HepG2 (cell line): ENCODE results near the gene NUDT8. TPM values are rescaled to one million over a fixed set of nuclear protein-coding genes. Genes with fewer than 3 reads are reported as not detected.
A peak's percentile ranks its signal among the peaks of the same experiment; 100 is the strongest.

ENCODE experiments used
- ATF1 ChIP-seq: IDR thresholded peaks from 2 replicates; pipeline ENCODE4 v1.6.1; 2016; ENCODE audit warnings: mild to moderate bottlenecking, control low read depth
- CREM ChIP-seq, 2 experiments: sonication (generic) in 1 of 2; formaldehyde crosslinking in 1 of 2; IDR thresholded peaks; 2 replicates each; pipeline versions ENCODE4 v1.4.0 to v1.6.1; 2016 to 2020; ENCODE audit warnings: antibody characterized with exemption in 1 of 2, mild to moderate bottlenecking in 1 of 2, missing genetic modification reagents in 1 of 2
- DNMT3B ChIP-seq: conservative IDR thresholded peaks from 2 replicates; pipeline ENCODE4 v1.6.1; 2016; ENCODE audit warnings: missing biosample characterization, control low read depth
- FOXA3 ChIP-seq: IDR thresholded peaks from 2 replicates; pipeline ENCODE4 v1.6.1; 2016; ENCODE audit warnings: missing genetic modification reagents, missing compliant biosample characterization
- GTF3A ChIP-seq: sonication (generic); formaldehyde crosslinking; conservative IDR thresholded peaks from 2 replicates; pipeline ENCODE4 v1.4.0; 2020; ENCODE audit warnings: mild to moderate bottlenecking, missing genetic modification reagents
- HIVEP1 ChIP-seq: sonication (generic); formaldehyde crosslinking; IDR thresholded peaks from 2 replicates; pipeline ENCODE4 v1.4.0; 2020; ENCODE audit warnings: mild to moderate bottlenecking, missing genetic modification reagents
- HNRNPUL1 ChIP-seq: fragments of 200-400 bp; formaldehyde crosslinking; IDR thresholded peaks from 2 replicates; pipeline ENCODE4 v1.6.1; 2017; ENCODE audit warnings: low read depth, mild to moderate bottlenecking, low read length, moderate library complexity
- JUNB ChIP-seq: sonication (generic); formaldehyde crosslinking; IDR thresholded peaks from 2 replicates; pipeline ENCODE4 v1.8.0; 2022; ENCODE audit warnings: missing genetic modification reagents, mild to moderate bottlenecking, borderline replicate concordance
- KLF9 ChIP-seq: IDR thresholded peaks from 2 replicates; pipeline ENCODE4 v1.6.1; 2016; ENCODE audit warnings: low read depth
- NRL ChIP-seq: sonication (generic); formaldehyde crosslinking; IDR thresholded peaks from 2 replicates; pipeline ENCODE4 v1.5.0; 2020; ENCODE audit warnings: missing genetic modification reagents, mild to moderate bottlenecking, moderate library complexity, borderline replicate concordance
- RAD51 ChIP-seq: fragments of 450-650 bp; IDR thresholded peaks from 2 replicates; pipeline ENCODE4 v1.6.1; 2016; ENCODE audit warnings: borderline replicate concordance
- RFX3 ChIP-seq: IDR thresholded peaks from 2 replicates; pipeline ENCODE4 v1.6.1; 2016; ENCODE audit warnings: missing biosample characterization, missing genetic modification reagents
- RFXANK ChIP-seq: IDR thresholded peaks from 2 replicates; pipeline ENCODE4 v1.6.1; 2016
- SATB2 ChIP-seq: sonication (generic); formaldehyde crosslinking; IDR thresholded peaks from 2 replicates; pipeline ENCODE4 v1.5.0; 2020; ENCODE audit warnings: missing genetic modification reagents
- SMARCE1 ChIP-seq: fragments of 450-650 bp; IDR thresholded peaks from 2 replicates; pipeline ENCODE4 v1.6.1; 2017; ENCODE audit warnings: borderline replicate concordance
- STAT5B ChIP-seq: sonication (generic); formaldehyde crosslinking; IDR thresholded peaks from 2 replicates; pipeline ENCODE4 v1.4.0; 2020; ENCODE audit warnings: missing genetic modification reagents
- ZNF180 ChIP-seq: sonication (generic); formaldehyde crosslinking; IDR thresholded peaks from 2 replicates; pipeline ENCODE4 v1.4.0; 2020; ENCODE audit warnings: low read depth, missing genetic modification reagents, borderline replicate concordance
- ZNF20 ChIP-seq: sonication (generic); formaldehyde crosslinking; IDR thresholded peaks from 2 replicates; pipeline ENCODE4 v1.4.0; 2020; ENCODE audit warnings: mild to moderate bottlenecking, moderate library complexity, missing genetic modification reagents
- ZNF274 ChIP-seq: sonication (generic); formaldehyde crosslinking; IDR thresholded peaks from 2 replicates; pipeline ENCODE4 v1.5.1; 2020; ENCODE audit warnings: mild to moderate bottlenecking, missing genetic modification reagents
- ZNF350 ChIP-seq: sonication (generic); formaldehyde crosslinking; IDR thresholded peaks from 2 replicates; pipeline ENCODE4 v1.4.0; 2020; ENCODE audit warnings: mild to moderate bottlenecking, low read depth, missing genetic modification reagents, borderline replicate concordance
- ZNF367 ChIP-seq: sonication (generic); formaldehyde crosslinking; IDR thresholded peaks from 2 replicates; pipeline ENCODE4 v1.4.0; 2020; ENCODE audit warnings: missing genetic modification reagents, borderline replicate concordance
- ZNF414 ChIP-seq: sonication (generic); formaldehyde crosslinking; IDR thresholded peaks from 2 replicates; pipeline ENCODE4 v1.5.0; 2020; ENCODE audit warnings: missing genetic modification reagents
- ZNF432 ChIP-seq: sonication (generic); formaldehyde crosslinking; IDR thresholded peaks from 2 replicates; pipeline ENCODE4 v1.5.0; 2020; ENCODE audit warnings: missing genetic modification reagents, mild to moderate bottlenecking, borderline replicate concordance
- ZNF607 ChIP-seq: sonication (generic); formaldehyde crosslinking; IDR thresholded peaks from 2 replicates; pipeline ENCODE4 v1.5.1; 2020; ENCODE audit warnings: missing genetic modification reagents, mild to moderate bottlenecking, borderline replicate concordance
- ZNF678 ChIP-seq: sonication (generic); formaldehyde crosslinking; IDR thresholded peaks from 2 replicates; pipeline ENCODE4 v1.4.0; 2020; ENCODE audit warnings: mild to moderate bottlenecking, missing genetic modification reagents
- ZNF747 ChIP-seq: sonication (generic); formaldehyde crosslinking; IDR thresholded peaks from 2 replicates; pipeline ENCODE4 v1.8.1; 2023; ENCODE audit warnings: missing genetic modification reagents, mild to moderate bottlenecking, borderline replicate concordance
- ZNF773 ChIP-seq: sonication (generic); formaldehyde crosslinking; IDR thresholded peaks from 2 replicates; pipeline ENCODE4 v1.4.0; 2020; ENCODE audit warnings: missing genetic modification reagents, borderline replicate concordance
- ZNF782 ChIP-seq: sonication (generic); formaldehyde crosslinking; IDR thresholded peaks from 2 replicates; pipeline ENCODE4 v1.4.0; 2020; ENCODE audit warnings: missing genetic modification reagents, mild to moderate bottlenecking, borderline replicate concordance
- polyA plus RNA-seq, 8 experiments: library from polyadenylated mRNA; depleted of rRNA in 3 of 8; stranded (reverse) in 7 of 8; unstranded in 1 of 8; fragments of >200 nt; fragmentation: Illumina TruSeq in 4 of 8; extraction: Trizol in 4 of 8; gene quantifications; 2 replicates each; pipeline versions ENCODE4 v1.2.1 to v1.2.3, GENCODE V29; 2011 to 2016; ENCODE audit warnings: low read depth in 4 of 8, missing spikeins in 1 of 8, mixed read lengths in 1 of 8; ENCODE audit not compliant: insufficient read depth in 1 of 8
- total RNA-seq, 5 experiments: library from RNA; depleted of rRNA; stranded (reverse); fragments of >200 nt; fragmentation: Illumina TruSeq; extraction: Trizol; gene quantifications; 2 replicates each; pipeline ENCODE4 v1.2.3, GENCODE V29; 2016; ENCODE audit warnings: low read depth in 1 of 5
- TF ChIP-seq, protein P1 (sequence below): sonication (generic); formaldehyde crosslinking; IDR thresholded peaks from 2 replicates; pipeline ENCODE4 v1.4.0; 2020; ENCODE audit warnings: missing genetic modification reagents
- TF ChIP-seq, protein P2 (sequence below): IDR thresholded peaks from 2 replicates; pipeline ENCODE4 v1.6.1; 2016; ENCODE audit warnings: low read depth

NUDT8 gene
- total and polyA plus RNA-seq, 2 of the 13 experiments (the other 11 are each of a cell fraction or from before 2014, with no cell fraction given), result 6.7 to 25.8 TPM

GRCh38 chr11:67630228-67630942 is 648 bp upstream of the NUDT8 start (continued):
- peak; percentile 54; the same call in 1 of the 2 replicates for TF ChIP-seq ZNF747 (CRISPR knock-in tag)
- TF ChIP-seq SATB2, result no peak
- TF ChIP-seq ZNF180, result 0 out of 2 replicates have a peak, but pooled peaks have one; percentile 40
- no peak for TF ChIP-seq DNMT3B
- TF ChIP-seq ATF1 (CRISPR knock-in tag), result no peak
- no peak for TF ChIP-seq ZNF432 (CRISPR knock-in tag)
- TF ChIP-seq ZNF367, result no peak
- no peak for TF ChIP-seq RFX3 (CRISPR knock-in tag)
- TF ChIP-seq FOXA3, result peak; percentile 28
- TF ChIP-seq KLF9, result no peak
- TF ChIP-seq, protein P1, sequence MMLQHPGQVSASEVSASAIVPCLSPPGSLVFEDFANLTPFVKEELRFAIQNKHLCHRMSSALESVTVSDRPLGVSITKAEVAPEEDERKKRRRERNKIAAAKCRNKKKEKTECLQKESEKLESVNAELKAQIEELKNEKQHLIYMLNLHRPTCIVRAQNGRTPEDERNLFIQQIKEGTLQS (CRISPR knock-in tag), result no peak
- TF ChIP-seq HIVEP1, result peak; percentile 50; the same call in 1 of the 2 replicates
- TF ChIP-seq NRL (CRISPR knock-in tag), result no peak
- TF ChIP-seq CREM (IDR thresholded peaks at IDR 0.05), result no peak
- TF ChIP-seq CREM (CRISPR knock-in tag; IDR thresholded peaks at IDR 0.05), result no peak
- TF ChIP-seq ZNF414 (CRISPR knock-in tag), result no peak
- TF ChIP-seq ZNF678 (CRISPR knock-in tag), result no peak
- TF ChIP-seq JUNB (CRISPR knock-in tag), result no peak
- TF ChIP-seq RFXANK (CRISPR knock-in tag), result 0 out of 2 replicates have a peak, but pooled peaks have one; percentile 62
- TF ChIP-seq ZNF607 (CRISPR knock-in tag), result no peak; the same call in 1 of the 2 replicates
- no peak for TF ChIP-seq ZNF782 (CRISPR knock-in tag)
- peak; percentile 47 for TF ChIP-seq ZNF350 (CRISPR knock-in tag)
- TF ChIP-seq RAD51, result no peak
- TF ChIP-seq SMARCE1, result no peak
- TF ChIP-seq STAT5B (CRISPR knock-in tag), result no peak
- TF ChIP-seq HNRNPUL1, result no peak
- TF ChIP-seq ZNF20 (CRISPR knock-in tag), result no peak
- TF ChIP-seq ZNF773 (CRISPR knock-in tag), result 0 out of 2 replicates have a peak, but pooled peaks have one; percentile 61
- TF ChIP-seq ZNF274 (CRISPR knock-in tag), result no peak
- TF ChIP-seq, protein P2, sequence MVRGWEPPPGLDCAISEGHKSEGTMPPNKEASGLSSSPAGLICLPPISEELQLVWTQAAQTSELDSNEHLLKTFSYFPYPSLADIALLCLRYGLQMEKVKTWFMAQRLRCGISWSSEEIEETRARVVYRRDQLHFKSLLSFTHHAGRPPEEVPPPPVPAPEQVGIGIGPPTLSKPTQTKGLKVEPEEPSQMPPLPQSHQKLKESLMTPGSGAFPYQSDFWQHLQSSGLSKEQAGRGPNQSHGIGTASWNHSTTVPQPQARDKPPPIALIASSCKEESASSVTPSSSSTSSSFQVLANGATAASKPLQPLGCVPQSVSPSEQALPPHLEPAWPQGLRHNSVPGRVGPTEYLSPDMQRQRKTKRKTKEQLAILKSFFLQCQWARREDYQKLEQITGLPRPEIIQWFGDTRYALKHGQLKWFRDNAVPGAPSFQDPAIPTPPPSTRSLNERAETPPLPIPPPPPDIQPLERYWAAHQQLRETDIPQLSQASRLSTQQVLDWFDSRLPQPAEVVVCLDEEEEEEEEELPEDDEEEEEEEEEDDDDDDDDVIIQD (CRISPR knock-in tag), result no peak
- TF ChIP-seq GTF3A (CRISPR knock-in tag), result no peak
